ENCODE data around the gene UAP1.

Gene UAP1

DNA sequence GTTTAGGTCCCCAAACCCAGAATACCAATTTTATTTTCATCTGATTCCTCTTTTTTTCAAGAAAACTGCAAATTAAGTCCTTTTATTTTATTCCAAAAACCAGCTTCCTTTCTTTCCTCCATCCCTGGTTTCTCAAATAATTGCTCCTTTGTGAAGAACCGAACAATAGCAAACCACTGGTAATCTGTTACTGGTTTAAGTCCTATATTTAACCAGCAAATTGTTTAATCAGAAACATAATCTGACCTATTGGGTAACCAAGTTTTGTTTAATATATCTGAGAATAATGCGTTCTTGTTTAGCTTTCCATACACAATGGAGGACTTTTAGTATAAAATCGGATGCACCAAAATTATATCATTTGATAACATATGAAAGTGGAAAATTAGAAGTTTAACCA, 57.6 kb downstream of the UAP1 start:
- DNase-seq = no peak

- DNase-seq = no peak
These were observed 59.7 kb downstream of the UAP1 start for GRCh38 chr1:162621256-162621655.

- peak; percentile 9 for DNase-seq
These were observed 64.2 kb downstream of the UAP1 start for GRCh38 chr1:162625679-162626078.

DNA sequence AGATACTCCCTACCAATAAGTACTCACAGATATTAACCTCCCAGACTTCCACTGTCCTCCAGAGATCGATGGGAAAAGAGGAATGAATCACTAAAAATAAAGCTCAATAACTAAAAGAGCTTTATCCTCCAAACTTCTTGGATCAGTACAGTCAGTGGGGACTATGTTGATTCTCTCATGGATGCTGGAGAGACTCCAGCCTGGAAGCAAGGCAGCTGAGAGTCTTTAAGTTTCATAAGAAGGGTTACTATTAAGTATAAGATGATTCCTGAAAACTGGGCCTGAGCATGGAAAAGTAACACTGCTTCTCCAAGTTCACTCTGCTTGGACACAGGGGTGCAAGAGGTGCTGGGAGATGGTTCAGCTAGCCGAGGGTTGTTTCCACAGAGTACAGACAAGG, 64.6 kb downstream of the UAP1 start:
- DNase-seq = no peak

GRCh38 chr1:162626761-162627160, 65.2 kb downstream of the UAP1 start:
- peak; percentile 67 for DNase-seq

GRCh38 chr1:162627662-162628296, 66.3 kb downstream of the UAP1 start:
- peak; percentile 78 for DNase-seq

DNA sequence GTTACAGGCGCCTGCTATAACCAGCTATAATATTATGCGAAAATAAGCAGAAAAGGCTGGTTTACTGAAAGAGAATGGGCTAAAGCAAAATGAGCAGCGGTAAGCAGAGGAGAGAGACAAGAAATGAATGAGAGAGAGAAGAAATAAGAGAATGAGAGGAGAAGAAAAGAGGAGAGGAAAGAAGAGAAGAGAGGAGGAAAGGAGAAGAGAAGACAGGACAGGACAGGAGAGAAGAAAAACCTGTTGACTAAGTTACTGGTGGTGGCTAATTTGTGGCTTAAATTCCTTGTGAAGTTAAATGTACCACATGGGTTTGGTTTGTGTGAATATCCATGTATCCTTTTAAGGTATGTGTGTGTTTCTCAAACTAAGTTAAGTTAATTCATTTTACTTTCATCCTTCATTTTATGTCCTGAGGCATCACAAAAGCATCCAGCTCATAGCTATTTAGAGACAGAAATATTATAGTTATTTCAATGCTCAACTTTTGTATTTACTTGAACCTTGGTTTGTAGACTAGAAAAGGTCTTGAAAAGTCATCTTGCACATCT, 67.6 kb downstream of the UAP1 start:
- no peak for DNase-seq

GRCh38 chr1:162629651-162630050, 68.1 kb downstream of the UAP1 start:
- no peak for DNase-seq

DNA sequence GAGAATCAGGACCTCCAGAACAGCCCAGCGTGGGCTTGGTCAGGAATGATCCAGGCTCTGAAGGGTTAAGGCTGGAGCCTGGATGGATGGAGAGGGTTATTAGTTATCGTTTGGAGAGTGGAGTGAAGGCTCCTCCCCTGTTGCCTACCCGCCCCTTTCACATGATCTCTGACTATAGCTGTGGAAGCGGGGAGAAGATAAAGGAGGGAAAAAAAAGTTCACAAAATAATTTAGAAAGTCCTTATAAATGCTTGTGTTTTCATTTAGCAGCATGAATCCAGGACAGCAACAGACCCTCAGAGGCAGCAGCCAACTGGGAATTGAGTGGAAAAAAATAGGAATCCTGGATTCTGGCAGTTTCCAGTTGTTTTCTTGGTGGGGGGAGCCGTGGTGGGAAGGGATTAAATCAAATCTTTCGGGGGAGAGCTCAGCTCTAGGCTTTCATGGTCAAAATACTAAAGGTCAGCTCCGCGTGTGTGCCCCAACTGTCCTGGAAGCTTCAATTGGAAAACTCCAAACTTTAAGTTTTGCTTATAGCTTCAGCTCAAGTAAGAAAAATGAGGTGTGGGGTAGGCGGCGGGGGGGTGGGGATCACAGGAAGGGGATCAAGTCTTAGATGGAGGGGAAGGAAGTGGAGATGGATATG, 70.1 kb downstream of the UAP1 start:
- DNase-seq = peak; percentile 53

GRCh38 chr1:162632217-162632666, 70.7 kb downstream of the UAP1 start, which contains the start of gene DDR2:
Gene DDR2 (plus strand): TSS chr1:162632464. CDS start chr1:162719064, 86,600 bp downstream.
- DNase-seq = no peak

- peak; percentile 10 for DNase-seq
These were observed 71.2 kb downstream of the UAP1 start for GRCh38 chr1:162632698-162633080.

- no peak for DNase-seq
These were observed 71.7 kb downstream of the UAP1 start for GRCh38 chr1:162633081-162633762.

DNA sequence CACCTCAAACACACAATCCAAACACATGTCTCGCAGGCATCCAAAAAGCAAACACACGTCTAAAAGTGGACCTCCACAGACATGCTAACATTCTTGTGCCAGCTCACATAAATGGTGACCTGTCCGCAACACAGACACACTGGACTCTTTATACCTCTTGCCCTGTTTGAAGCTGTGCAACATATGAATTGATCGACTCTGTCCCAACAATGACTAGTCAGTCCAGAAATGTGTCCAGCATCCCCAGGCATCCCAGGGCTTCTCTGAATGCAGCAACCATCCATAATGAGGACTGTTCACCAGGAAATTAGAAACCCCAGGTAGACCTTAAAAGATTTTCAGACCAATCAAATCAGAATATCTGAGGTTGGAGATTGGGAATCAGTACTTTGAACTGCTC, 73.9 kb downstream of the UAP1 start:
- no peak for DNase-seq

GRCh38 chr1:162639718-162640117, 78.2 kb downstream of the UAP1 start:
- DNase-seq = no peak

DNA sequence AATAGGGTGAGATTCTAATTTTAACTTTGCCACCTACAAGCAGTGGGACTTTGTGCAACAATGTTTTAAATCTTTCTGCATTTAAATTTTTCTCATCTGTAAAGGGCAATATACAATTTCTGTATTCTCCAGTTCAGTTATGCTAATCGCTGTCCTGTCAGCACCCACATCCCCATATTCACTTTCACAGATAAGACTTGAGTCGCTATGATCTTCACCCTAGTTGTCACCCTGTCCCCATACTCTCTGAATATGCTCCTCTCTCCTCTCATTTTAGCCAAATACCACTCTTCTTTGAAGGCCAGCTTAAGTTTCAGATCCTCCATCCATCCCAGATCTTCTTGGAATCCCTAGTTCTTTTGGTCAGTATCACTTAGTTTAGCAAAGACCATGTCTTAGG, 79.6 kb downstream of the UAP1 start:
- no peak for DNase-seq

GRCh38 chr1:162644986-162645314, 83.4 kb downstream of the UAP1 start:
- DNase-seq = no peak

DNA sequence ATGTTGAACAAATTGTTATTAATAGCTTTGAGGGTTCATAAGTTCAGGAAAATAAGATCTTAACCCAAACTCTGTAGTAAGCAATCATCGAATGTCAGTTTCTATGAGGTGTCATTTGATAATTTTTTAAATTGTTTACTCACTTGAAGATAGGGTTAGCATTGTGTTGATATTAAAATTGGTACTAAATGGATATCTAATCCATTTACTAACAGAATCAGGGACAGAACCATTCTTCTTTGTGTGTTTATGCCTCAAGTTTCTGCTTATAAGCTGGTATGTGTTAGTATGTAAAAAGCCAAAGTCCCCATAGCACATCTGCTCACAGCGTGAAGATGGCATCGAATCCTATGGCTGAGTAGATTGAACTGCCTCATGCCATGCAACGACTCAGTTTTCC, 84.1 kb downstream of the UAP1 start:
- DNase-seq = no peak

- DNase-seq = no peak
These were observed 88.1 kb downstream of the UAP1 start for GRCh38 chr1:162649583-162649982.

Data from OCI-M1 (cell line).